Stimulated activated CD4-positive, alpha-beta T cell treated with anti-CD3 and anti-CD28 coated beads, Interleukin-2, amount 100 ng/mL, for 4 hours (primary cell): ENCODE measurements around the gene GPR87.

Experiments
- DNase-seq: peaks from one replicate; pipeline ENCODE4 v3.0.0-alpha.2; 2020; ENCODE audit warnings: low read depth

The GPR87 gene

GRCh38 chr3:151315846-151316245 lies 774 bp downstream of the GPR87 start:
- DNase-seq = no peak

GRCh38 chr3:151315136-151315535 lies 1.5 kb downstream of the GPR87 start:
- DNase-seq = no peak

GRCh38 chr3:151314593-151314992 lies 2.0 kb downstream of the GPR87 start:
- no peak for DNase-seq

GRCh38 chr3:151314137-151314536 lies 2.5 kb downstream of the GPR87 start:
- no peak for DNase-seq

GRCh38 chr3:151312972-151313371 lies 3.6 kb downstream of the GPR87 start:
- DNase-seq = no peak

- DNase-seq = no peak
Observed at GRCh38 chr3:151309566-151309965, 7.1 kb downstream of the GPR87 start.

- no peak for DNase-seq
Observed at GRCh38 chr3:151307583-151308488, 8.8 kb downstream of the GPR87 start.

- DNase-seq = no peak
Observed at GRCh38 chr3:151307131-151307530, 9.5 kb downstream of the GPR87 start.

GRCh38 chr3:151306168-151306810 lies 10.3 kb downstream of the GPR87 start:
- no peak for DNase-seq

- no peak for DNase-seq
Observed at GRCh38 chr3:151305775-151306151, 10.9 kb downstream of the GPR87 start.

GRCh38 chr3:151305060-151305774 lies 11.4 kb downstream of the GPR87 start:
- no peak for DNase-seq

- DNase-seq = no peak
Observed at GRCh38 chr3:151303751-151304150, 12.9 kb downstream of the GPR87 start.

GRCh38 chr3:151301787-151302186 lies 14.8 kb downstream of the GPR87 start:
- no peak for DNase-seq

- DNase-seq = no peak
Observed at GRCh38 chr3:151300539-151300938, 16.1 kb downstream of the GPR87 start.

GRCh38 chr3:151299006-151299405 lies 17.6 kb downstream of the GPR87 start:
- DNase-seq = no peak

GRCh38 chr3:151297429-151297828 lies 19.2 kb downstream of the GPR87 start:
- DNase-seq = no peak

GRCh38 chr3:151296226-151296625 lies 20.4 kb downstream of the GPR87 start:
- DNase-seq = no peak

- DNase-seq = no peak
Observed at GRCh38 chr3:151293127-151293526, 23.5 kb downstream of the GPR87 start.

GRCh38 chr3:151290673-151291072 lies 25.9 kb downstream of the GPR87 start:
- DNase-seq = no peak

- DNase-seq = no peak
Observed at GRCh38 chr3:151289445-151289844, 27.2 kb downstream of the GPR87 start.

- DNase-seq = no peak
Observed at GRCh38 chr3:151285940-151286339, 30.7 kb downstream of the GPR87 start.

- DNase-seq = no peak
Observed at GRCh38 chr3:151283907-151284461, 32.6 kb downstream of the GPR87 start.

GRCh38 chr3:151283387-151283786 lies 33.2 kb downstream of the GPR87 start:
- DNase-seq = no peak
